Neuronal stem cell (in vitro differentiated cells): Measurements from ENCODE around the gene LINC00632.
"Not testable (repeated sequence)": the region's sequence is repeated elsewhere in the genome, so short reads cannot be mapped to it uniquely, and the experiment has no call there.

ENCODE experiments used
- DNase-seq: peaks from one replicate; pipeline ENCODE4 v3.0.0-alpha.2; 2013; ENCODE audit warnings: low spot score
- H2AFZ ChIP-seq: one replicate; pipeline ENCODE4 v1.6.1; 2013; ENCODE audit warnings: mild to moderate bottlenecking, low read length, inconsistent platforms
- H2AK5ac ChIP-seq: 2 replicates; pipeline ENCODE4 v1.6.1; 2013; ENCODE audit warnings: low read depth, mild to moderate bottlenecking, inconsistent platforms, low read length, moderate library complexity, mixed read lengths
- H2BK120ac ChIP-seq: 2 replicates; pipeline ENCODE4 v1.6.1; 2013; ENCODE audit warnings: low read depth, mild to moderate bottlenecking, inconsistent platforms, low read length, moderate library complexity, mixed read lengths
- H2BK12ac ChIP-seq: one replicate; pipeline ENCODE4 v1.6.1; 2013; ENCODE audit warnings: low read length, inconsistent platforms
- H2BK15ac ChIP-seq: 2 replicates; pipeline ENCODE4 v1.6.1; 2013; ENCODE audit warnings: mild to moderate bottlenecking, low read length, inconsistent platforms, mixed read lengths
- H2BK5ac ChIP-seq: one replicate; pipeline ENCODE4 v1.6.1; 2013; ENCODE audit warnings: inconsistent platforms, mild to moderate bottlenecking, low read length, moderate library complexity
- H3K14ac ChIP-seq: one replicate; pipeline ENCODE4 v1.6.1; 2013; ENCODE audit warnings: low read length, inconsistent platforms
- H3K18ac ChIP-seq: 2 replicates; pipeline ENCODE4 v1.6.1; 2013; ENCODE audit warnings: low read length, inconsistent platforms
- H3K23ac ChIP-seq: 2 replicates; pipeline ENCODE4 v1.6.1; 2013; ENCODE audit warnings: low read depth, mild to moderate bottlenecking, mixed read lengths, low read length, inconsistent platforms; ENCODE audit not compliant: poor library complexity
- H3K27ac ChIP-seq: replicated peaks from 3 replicates; pipeline ENCODE4 v1.5.1; 2013; ENCODE audit warnings: low read length, inconsistent platforms
- H3K27me3 ChIP-seq, 3 experiments: 2 replicates each; pipeline ENCODE4 v1.6.1; 2013; ENCODE audit warnings: low read length in 3 of 3, mild to moderate bottlenecking in 2 of 3, inconsistent platforms in 1 of 3, low read depth in 1 of 3, mixed read lengths in 1 of 3, moderate library complexity in 1 of 3; ENCODE audit not compliant: control insufficient read depth in 3 of 3, insufficient read depth in 3 of 3
- H3K36me3 ChIP-seq, 2 donors: replicated peaks in 1 of 2; 2 replicates each; pipeline ENCODE4 v1.6.1; 2013; ENCODE audit warnings: low read length in 2 of 2; ENCODE audit not compliant: control insufficient read depth in 2 of 2, insufficient read depth in 2 of 2
- H3K4ac ChIP-seq: 2 replicates; pipeline ENCODE4 v1.6.1; 2013; ENCODE audit warnings: inconsistent platforms, mild to moderate bottlenecking, low read length, moderate library complexity
- H3K4me1 ChIP-seq, 2 donors: 1 replicate in 1 of 2; 2 replicates in 1 of 2; pipeline ENCODE4 v1.6.1; 2013; ENCODE audit warnings: low read length in 2 of 2, low read depth in 1 of 2; ENCODE audit not compliant: control insufficient read depth in 2 of 2, insufficient read depth in 1 of 2
- H3K4me2 ChIP-seq: one replicate; pipeline ENCODE4 v1.6.1; 2013; ENCODE audit warnings: mild to moderate bottlenecking, low read length, inconsistent platforms; ENCODE audit not compliant: insufficient read depth, poor library complexity, severe bottlenecking
- H3K4me3 ChIP-seq, 2 donors: 2 replicates each; pipeline ENCODE4 v1.5.1; 2013; ENCODE audit warnings: low read length in 2 of 2, mild to moderate bottlenecking in 2 of 2, inconsistent platforms in 1 of 2, moderate library complexity in 1 of 2
- H3K79me1 ChIP-seq: one replicate; pipeline ENCODE4 v1.6.1; 2013; ENCODE audit warnings: low read depth, mild to moderate bottlenecking, inconsistent platforms, low read length, moderate library complexity
- H3K9ac ChIP-seq: one replicate; pipeline ENCODE4 v1.6.1; 2013; ENCODE audit warnings: mild to moderate bottlenecking, low read depth, low read length, inconsistent platforms; ENCODE audit not compliant: poor library complexity
- H3K9me3 ChIP-seq, 2 donors: replicated peaks in 1 of 2; 2 replicates each; pipeline versions ENCODE3 to v1.6.1; 2013; ENCODE audit warnings: low read length in 2 of 2, mild to moderate bottlenecking in 2 of 2, inconsistent platforms in 1 of 2, low read depth in 1 of 2, mixed read lengths in 1 of 2, moderate library complexity in 1 of 2; ENCODE audit not compliant: control insufficient read depth in 2 of 2, insufficient read depth in 1 of 2
- H4K8ac ChIP-seq: one replicate; pipeline ENCODE4 v1.6.1; 2013; ENCODE audit warnings: low read depth, mild to moderate bottlenecking, inconsistent platforms, low read length, moderate library complexity
- H4K91ac ChIP-seq: one replicate; pipeline ENCODE4 v1.6.1; 2013; ENCODE audit warnings: low read length, low read depth, mild to moderate bottlenecking, inconsistent platforms; ENCODE audit not compliant: poor library complexity
- WGBS, 2 donors: extraction: QIAGEN DNeasy Blood & Tissue Kit; methylation state at CpG; one replicate each; pipeline ENCODE4 v1.1.7; 2013; ENCODE audit warnings: missing lambda C conversion rate in 2 of 2, mixed read lengths in 1 of 2; ENCODE audit not compliant: insufficient read length in 2 of 2, insufficient replicate concordance in 1 of 2; ENCODE audit errors: extremely low coverage in 2 of 2; 5-methylcytosine and 5-hydroxymethylcytosine counted together

LINC00632 gene

DNA sequence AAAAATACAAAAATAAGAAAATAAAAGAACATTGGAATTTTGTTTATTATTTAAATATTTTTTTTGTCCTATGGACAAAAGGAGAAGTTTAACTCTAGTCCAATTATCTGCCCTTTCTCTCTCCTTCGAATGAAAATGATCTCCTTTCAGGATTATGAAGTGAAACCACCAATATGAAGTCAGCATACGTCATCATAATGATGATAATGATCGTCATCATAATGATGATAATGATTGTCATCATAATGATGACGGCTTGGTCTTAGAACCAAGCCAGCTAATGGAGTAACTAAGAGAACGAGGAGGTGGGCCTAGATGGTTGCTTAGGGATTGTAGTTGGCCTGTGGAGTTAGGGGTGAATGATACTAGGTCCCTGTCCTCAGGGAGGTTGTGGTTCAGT lies 21.9 kb upstream of the LINC00632 start:
- no CpG with 5 or more reads among the region's 5 CpGs for WGBS, 2 donors

DNA sequence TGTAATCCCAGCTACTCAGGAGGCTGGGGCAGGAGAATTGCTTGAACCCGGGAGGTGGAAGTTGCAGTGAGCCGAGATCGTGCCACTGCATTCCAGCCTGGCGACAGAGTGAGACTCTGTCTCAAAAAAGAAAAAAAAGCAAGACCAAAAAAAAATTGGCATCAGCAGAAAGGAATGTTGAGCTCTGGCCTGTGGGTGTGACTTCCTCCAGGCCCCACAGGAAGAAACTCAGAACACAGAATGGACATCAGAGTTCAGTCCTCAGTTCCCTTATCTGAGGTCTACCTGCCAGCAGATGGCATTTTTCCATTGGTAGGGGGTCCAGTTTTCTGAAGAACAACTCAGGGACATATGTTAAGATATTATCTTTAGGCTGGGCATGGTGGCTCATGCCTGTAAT lies 18.0 kb upstream of the LINC00632 start:
- H3K4ac ChIP-seq, H3K79me1 ChIP-seq, H2AFZ ChIP-seq, H3K4me2 ChIP-seq, H4K8ac ChIP-seq, H3K23ac ChIP-seq, H3K14ac ChIP-seq, H3K9ac ChIP-seq, H2BK120ac ChIP-seq, H3K18ac ChIP-seq, H2AK5ac ChIP-seq, H2BK15ac ChIP-seq, H4K91ac ChIP-seq, H3K4me3 ChIP-seq, DNase-seq, H3K4me1 ChIP-seq, H2BK12ac ChIP-seq, H3K9me3 ChIP-seq, H3K27ac ChIP-seq, H3K36me3 ChIP-seq, H2BK5ac ChIP-seq, H3K27me3 ChIP-seq: not testable (repeated sequence)
- WGBS, 2 donors: no CpG with 5 or more reads among the region's 4 CpGs

More for the DNA sequence above, 21.9 kb upstream of the LINC00632 start:
- Histone ChIP-seq H3K4ac (no peak overlapping the region), H3K27ac (no peak overlapping the region), H3K9me3 (no peaks in the 10 kb centered on the region), H2BK12ac (no peak overlapping the region), H3K9ac (no peak overlapping the region), H3K36me3 (no peaks in the 10 kb centered on the region), H4K8ac (no peak overlapping the region), H2BK15ac (no peak overlapping the region), H3K4me1 (no peaks in the 10 kb centered on the region), H3K27me3 (no peaks in the 10 kb centered on the region), H3K79me1 (no peaks in the 10 kb centered on the region), H4K91ac (no peak overlapping the region), H3K23ac (no peak overlapping the region), H2BK5ac (no peak overlapping the region), H3K4me3 (no peak overlapping the region), H3K14ac (no peak overlapping the region), H3K4me2 (no peak overlapping the region), H2BK120ac (no peak overlapping the region), H3K18ac (no peak overlapping the region), H2AK5ac (no peak overlapping the region), H2AFZ (no peak overlapping the region)
- no peak for DNase-seq

DNA sequence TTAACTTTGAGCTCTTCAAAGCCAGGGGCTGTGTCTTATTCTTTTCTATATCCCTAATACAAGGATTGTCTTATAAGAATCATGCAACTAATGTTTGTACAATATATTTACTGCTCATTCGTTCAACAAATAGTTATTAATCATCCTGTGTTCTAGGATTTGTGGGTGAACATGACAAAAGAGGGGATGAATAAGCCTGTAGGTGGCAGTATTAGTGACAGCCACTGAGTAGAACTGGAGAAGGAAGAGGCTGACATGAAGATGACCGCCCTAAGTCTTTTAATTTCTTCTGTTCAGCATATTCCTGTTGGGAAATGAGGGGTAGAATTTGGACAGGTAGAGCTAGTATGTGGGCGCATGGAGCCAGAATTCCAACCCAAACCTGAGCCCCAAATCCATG lies 11.9 kb upstream of the LINC00632 start:
- no CpG with 5 or more reads among the region's 3 CpGs for WGBS, 2 donors
- no peak for DNase-seq

DNA sequence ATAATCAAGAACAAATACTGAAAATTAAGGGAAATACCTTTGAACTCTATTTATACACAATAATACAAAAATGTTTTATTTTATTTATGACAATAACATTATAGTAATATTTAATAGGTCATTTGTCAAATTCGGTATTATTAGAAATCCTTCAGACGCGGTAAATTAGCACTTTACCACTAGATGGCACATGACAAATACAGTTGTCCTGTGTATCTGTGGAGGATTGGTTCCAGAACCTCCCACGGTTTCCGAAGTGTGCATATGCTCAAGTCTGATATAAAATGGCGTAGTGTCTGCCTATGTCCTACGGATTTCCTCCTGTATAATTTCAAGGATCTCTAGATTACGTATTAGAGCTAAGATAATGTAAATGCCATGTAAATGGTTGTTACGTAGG lies 8.1 kb upstream of the LINC00632 start:
- H3K4ac ChIP-seq: no peak overlapping the region
- no peaks in the 10 kb centered on the region for H3K36me3 ChIP-seq
- no peaks in the 10 kb centered on the region for H3K9me3 ChIP-seq
- H3K9ac ChIP-seq: no peak overlapping the region
- H2BK5ac ChIP-seq: no peak overlapping the region
- no peaks in the 10 kb centered on the region for H3K27me3 ChIP-seq
- no peak for DNase-seq
- no peak overlapping the region for H2BK12ac ChIP-seq
- H3K4me2 ChIP-seq: no peak overlapping the region
- H4K8ac ChIP-seq: no peak overlapping the region
- H3K14ac ChIP-seq: no peak overlapping the region
- peak overlapping the region; percentile 23 for H2AFZ ChIP-seq
- H3K4me3 ChIP-seq: no peak overlapping the region
- no peak overlapping the region for H2AK5ac ChIP-seq
- no peak overlapping the region for H2BK15ac ChIP-seq
- H3K18ac ChIP-seq: no peak overlapping the region
- no peaks in the 10 kb centered on the region for H3K4me1 ChIP-seq
- H3K79me1 ChIP-seq: no peaks in the 10 kb centered on the region
- no peak overlapping the region for H3K27ac ChIP-seq
- WGBS, 2 donors: no CpG with 5 or more reads among the region's 9 CpGs
- no peak overlapping the region for H4K91ac ChIP-seq
- no peak overlapping the region for H2BK120ac ChIP-seq
- H3K23ac ChIP-seq: no peak overlapping the region

More for the DNA sequence above, 11.9 kb upstream of the LINC00632 start:
- H3K4ac ChIP-seq: no peak overlapping the region
- no peak overlapping the region for H2BK120ac ChIP-seq
- H3K9me3 ChIP-seq: no peaks in the 10 kb centered on the region
- no peak overlapping the region for H2AK5ac ChIP-seq
- no peak overlapping the region for H4K8ac ChIP-seq
- no peak overlapping the region for H3K18ac ChIP-seq
- H3K4me3 ChIP-seq: no peak overlapping the region
- H4K91ac ChIP-seq: no peak overlapping the region
- no peak overlapping the region for H2BK5ac ChIP-seq
- no peak overlapping the region for H3K9ac ChIP-seq
- H2BK12ac ChIP-seq: no peak overlapping the region
- H3K27ac ChIP-seq: no peak overlapping the region
- H3K4me1 ChIP-seq: no peaks in the 10 kb centered on the region
- H3K23ac ChIP-seq: no peak overlapping the region
- no peak overlapping the region for H2AFZ ChIP-seq
- no peak overlapping the region for H3K14ac ChIP-seq
- no peaks in the 10 kb centered on the region for H3K79me1 ChIP-seq
- no peak overlapping the region for H3K4me2 ChIP-seq
- H3K27me3 ChIP-seq: no peaks in the 10 kb centered on the region
- no peaks in the 10 kb centered on the region for H3K36me3 ChIP-seq
- H2BK15ac ChIP-seq: no peak overlapping the region
